ENCODE measurements around the gene DBNL.

DBNL gene

DNA sequence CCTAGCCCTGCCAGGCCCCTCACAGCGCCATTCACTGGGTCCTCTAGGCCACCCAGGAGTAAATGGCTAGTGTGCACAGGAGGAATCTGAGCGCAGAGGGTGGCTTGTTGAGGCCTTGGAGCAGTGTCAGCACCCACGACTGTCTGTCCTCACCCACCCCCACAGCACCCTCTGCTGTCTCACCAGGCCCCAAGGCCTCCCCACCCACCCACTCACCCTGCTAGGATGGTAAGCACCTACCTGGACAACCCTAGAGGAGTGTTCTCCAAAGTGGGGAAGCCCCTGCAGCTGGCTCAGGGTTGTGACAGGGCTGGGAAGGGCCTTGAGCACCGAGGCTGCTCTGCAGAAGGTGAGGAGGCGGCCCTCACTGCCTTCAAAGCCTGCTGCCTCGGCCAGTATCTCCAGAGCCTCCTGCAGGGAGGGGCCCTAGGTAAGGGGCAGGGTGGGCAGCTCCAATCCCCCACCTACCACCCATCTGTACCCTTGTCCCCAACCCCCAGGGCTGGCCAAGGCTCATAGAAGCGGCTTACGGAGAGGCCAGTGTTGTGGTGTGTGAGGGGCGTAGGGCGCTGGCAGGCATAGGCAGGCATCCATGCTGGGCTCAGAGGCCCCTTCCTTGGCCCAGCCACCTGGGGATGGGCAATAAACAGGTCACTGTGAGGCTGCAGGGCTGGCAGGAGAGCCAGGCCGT is 35.0 kb downstream of the DBNL start:
- no peak for DNase-seq

DNA sequence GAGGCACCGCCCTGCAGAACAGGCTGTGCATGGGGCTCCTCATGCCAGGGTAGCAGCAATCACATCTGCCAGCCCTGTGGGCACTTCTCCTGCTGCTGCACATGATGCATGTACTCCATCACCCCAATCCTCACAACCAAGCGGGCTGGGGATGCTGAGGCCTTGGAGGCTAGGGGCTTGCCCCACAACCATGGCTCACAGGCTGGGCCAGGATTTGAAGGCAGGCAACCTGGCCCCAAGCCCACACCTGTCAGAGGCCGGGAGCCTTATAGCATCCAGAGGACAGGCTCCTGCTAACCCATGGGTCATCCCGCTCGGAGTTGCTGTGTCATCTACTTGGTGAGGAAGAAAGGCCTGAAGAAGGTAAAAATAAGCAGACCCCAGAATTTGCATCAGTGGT is 35.6 kb downstream of the DBNL start:
- no peak for DNase-seq

GRCh38 chr7:44080686-44081265 is 36.3 kb downstream of the DBNL start:
- DNase-seq, result no peak

DNA sequence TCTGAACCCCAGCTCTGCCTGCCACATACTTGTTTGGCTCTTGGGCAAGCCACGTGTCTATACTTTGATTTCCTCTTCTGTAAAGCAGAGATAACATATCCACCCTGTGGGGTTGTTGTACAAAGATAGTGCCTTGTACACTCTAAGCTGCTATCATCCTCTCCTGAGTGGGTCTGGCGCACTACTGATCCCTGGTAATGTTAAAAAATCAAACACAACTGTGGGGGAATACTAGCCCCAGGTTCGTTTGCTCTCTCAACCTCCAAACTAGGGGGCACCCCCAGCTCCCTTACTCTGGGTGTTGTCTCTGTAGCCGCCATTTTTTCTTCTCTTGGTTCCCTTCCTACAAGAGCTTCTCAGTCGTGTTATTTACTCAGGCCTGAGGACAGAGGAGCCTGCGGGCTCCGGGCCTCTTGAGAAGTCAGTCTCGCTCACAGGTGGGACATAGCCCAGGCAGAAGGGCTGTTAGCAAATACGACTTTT is 36.8 kb downstream of the DBNL start:
- no peak for DNase-seq

- DNase-seq, result peak; percentile 99
Measured at GRCh38 chr7:44082541-44083207, 38.2 kb downstream of the DBNL start.

DNA sequence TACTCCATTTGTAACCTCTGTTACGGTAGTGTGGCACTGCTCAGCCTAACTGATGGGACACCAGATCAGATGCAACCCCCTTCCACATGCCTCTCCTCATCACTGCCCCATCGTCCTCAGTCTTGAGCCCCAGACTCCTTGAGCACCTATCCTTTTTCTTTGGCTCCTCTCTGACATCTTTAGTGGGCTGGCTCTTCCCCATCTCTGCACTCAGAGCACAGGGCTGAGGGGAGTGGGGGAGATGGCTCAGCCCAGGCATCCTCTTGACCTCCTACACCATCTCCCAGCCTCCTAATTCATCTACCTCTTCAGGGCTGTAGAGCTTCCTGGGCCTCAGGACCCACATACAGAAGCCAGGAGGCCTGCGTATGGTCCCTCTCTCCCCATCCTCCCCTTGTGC is 39.3 kb downstream of the DBNL start:
- no peak for DNase-seq

GRCh38 chr7:44084701-44085100 is 40.2 kb downstream of the DBNL start:
- DNase-seq, result peak; percentile 61

DNA sequence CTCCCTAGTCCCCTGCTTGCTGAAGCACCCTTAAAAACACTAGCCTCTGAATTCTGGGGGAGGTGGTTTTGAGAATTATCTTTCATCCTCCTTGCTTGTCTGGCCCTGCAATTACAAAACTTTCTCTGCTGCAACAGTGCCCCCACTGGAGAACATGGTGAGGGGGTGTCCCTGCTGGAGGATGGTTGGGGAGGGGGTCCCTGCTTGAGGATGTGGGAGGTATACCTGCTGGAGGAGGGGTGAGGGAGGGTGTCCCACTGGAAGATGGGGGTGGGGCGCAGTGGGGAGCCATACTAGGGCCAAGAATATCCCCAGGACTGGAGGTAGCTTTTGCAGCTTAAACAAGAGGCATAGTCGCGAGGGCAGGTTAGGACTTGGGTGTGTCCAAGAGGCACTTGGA is 41.0 kb downstream of the DBNL start:
- no peak for DNase-seq

- no peak for DNase-seq
Measured at GRCh38 chr7:44086627-44087026, 42.1 kb downstream of the DBNL start.

DNA sequence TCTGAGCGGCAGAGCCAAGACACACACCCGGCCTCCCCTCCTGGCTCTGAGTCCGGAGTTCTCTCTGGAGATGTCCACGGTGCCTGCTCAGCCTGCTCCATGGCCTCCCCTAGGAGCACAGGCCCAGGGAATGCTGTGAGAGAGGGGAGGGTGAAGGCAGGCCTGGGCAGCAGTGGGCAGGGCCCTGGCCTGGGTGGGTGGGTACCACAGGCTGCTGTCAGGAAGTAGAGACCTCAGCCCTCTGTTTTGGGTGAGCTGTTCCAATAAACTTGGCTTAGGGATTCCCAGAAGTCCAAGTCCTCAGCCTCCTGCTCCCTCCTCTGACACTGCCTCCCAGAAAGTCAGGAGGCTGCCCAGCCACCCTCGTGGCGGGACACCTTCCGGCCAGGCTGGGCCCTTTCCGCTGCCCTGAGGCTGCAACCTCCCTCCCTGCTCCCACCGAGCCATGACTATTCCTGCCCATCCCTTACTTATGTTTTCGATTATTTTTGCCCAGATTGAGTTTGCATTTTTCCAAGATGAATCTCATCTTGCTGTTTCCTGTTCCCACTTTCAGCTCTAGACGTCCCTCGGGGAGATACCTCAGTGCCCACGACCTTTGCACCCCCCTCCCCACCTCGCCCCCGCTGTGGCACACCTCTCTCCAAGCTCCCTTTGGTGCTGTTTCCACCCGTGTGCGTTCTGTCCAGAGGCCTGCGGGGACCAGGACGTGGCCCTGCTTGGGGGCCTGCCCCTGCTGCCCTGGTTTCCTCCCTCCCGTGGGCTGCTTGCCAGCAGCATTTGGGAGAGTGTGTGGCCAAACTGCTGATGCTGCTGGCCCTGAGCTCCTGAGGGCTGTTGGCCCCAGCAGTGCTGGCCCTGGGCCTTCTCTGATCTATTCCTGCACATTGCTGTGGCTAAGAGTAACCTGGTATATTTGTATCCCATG is 43.7 kb downstream of the DBNL start:
- DNase-seq, result peak; percentile 93

DNA sequence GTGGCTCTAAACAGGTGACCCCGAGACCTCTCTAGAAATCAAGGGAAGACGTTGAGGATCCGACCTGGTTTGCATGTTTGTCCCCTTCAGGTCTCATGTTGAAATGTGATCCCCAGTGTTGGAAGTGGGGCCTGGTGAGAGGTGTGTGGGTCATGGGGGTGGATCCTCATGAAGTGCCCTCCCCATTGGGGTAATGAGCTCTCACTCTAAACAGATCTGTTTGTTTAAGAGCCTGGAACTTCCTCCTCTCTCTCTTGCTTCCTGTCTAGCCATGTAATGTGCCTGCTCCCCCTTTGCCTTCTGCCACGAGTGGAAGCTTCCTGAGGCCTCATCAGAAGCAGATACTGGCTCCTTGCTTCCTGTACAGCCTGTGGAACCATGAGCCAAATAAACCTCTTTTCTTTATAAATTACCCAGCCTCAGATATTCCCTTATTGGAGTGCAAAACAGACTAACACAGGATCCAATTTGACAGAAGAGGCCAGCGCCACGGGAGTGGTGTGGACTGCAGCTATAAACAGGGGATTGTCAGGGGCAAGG is 48.7 kb downstream of the DBNL start:
- DNase-seq, result no peak

GRCh38 chr7:44094365-44094764 is 49.9 kb downstream of the DBNL start:
- no peak for DNase-seq

DNA sequence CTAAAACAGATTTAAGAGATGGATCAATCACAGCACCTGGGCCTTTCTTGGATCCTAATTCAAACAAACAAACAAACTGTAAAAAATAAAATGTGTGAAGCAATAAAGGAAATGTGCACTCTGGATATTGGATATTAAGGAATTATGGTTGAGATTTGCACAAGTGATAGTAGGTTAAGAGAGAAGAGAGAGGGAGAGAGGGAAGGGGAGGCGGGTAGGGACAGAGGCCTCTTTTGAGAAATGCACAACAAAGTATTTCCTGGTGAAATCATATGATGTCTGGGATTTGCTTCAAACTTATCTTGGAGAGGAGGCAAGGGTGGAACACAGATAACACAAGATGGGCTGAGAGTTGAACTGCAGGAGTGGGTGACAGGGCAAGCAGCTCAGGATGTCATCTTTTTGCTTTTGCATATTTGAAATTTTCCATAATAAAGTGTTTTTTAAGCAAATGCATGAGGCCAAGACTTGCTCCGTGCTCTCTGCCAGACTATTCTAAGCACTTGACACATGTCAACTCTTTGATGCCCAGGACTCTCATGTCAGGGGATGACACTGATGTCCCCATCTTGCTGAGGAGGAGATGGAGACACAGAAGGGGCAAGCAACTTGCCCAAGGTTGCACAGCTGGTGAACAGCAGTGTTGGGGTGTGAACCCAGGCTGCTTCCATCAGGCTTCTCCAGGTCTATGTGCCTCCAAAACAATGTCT is 50.5 kb downstream of the DBNL start:
- DNase-seq, result no peak

DNA sequence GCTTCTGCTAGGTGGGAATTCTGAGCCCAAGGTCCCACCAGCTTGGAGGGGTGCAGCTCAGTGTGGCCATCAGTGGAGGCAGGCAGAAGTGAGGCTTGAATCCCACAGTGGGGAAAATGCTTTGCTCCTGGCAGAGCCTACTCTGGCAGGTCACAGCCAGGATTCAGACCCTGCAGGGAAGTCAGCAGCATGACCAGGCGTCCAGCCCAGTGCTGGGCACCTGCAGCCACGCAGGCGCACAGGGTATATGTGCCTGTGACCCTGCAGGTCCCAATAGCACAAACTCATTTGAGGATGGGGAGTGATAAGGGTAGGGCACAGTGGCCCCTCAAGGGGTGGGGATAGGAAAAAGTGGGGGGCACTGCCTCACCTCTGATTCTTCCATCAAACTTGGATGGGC is 51.3 kb downstream of the DBNL start:
- DNase-seq, result no peak

DNA sequence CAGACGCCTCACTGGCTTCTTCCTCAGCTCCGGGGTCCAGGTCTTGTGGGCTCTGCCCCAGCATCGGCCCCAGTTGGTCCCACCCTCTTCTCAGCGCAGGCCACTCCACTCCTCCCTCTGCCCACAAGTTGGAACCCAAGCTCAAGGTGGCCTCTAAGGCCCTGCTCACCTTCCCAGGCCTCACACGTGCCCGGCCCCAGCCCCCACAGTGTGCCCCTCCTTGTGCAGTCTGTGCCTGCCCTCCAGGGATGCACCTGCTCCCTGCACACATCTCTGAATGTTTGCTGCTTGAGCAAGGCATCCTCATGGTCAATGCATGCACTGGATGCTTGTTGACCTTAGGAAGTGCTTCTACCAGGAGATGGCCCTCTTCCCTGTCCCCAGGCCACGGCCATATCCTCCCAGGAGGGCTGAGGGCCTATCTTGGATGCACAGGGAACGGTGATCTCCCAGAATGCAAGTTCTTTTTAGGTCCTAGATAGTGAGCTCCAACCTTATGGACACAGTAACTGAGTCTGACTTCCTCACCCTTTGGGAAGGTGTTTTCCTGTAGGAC is 51.9 kb downstream of the DBNL start:
- no peak for DNase-seq

DNA sequence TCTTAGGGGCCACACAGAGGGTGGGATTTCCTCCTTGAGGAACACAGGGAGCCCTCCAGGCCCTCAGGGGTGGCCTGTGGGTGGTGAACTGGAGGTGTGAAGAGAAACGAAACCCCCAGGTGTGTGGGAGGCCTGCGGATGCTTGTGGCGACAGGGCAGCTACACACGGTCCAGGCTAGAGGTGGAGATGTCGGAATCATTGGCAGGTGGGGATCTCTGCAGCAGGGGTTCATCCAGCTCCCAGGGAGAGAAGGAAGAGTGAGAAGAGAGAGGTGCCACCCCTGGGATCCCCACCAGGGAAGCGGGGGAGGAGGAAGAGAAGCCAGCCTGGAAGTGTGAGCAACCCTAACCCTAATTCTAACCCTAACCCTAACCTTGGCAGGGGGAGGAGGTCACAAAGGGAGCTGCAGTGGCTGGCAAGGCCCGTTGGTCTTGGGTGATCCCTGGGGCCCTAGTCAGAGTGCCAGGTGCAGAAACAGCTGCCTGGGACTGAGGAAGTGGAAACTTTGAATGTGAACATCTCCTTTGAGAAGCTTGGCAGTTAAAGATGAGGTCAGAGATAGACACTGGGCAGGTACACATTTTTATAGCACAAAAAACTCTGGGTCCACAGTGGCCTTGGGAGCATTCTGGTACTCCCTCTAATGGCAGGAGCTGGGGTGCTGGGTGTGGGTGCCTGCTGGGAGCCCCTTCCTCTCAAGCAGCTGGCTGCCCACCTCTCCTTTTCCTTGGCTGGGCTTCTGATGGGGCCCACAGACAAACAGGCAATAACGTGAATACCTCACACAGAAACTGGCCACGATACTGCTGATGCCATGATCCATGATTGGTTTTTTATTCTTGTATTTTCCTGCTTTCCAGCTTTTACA is 52.8 kb downstream of the DBNL start:
- no peak for DNase-seq

- DNase-seq, result no peak
Measured at GRCh38 chr7:44098092-44099068, 53.9 kb downstream of the DBNL start.

GRCh38 chr7:44099669-44100068 is 55.2 kb downstream of the DBNL start:
- DNase-seq, result no peak

DNA sequence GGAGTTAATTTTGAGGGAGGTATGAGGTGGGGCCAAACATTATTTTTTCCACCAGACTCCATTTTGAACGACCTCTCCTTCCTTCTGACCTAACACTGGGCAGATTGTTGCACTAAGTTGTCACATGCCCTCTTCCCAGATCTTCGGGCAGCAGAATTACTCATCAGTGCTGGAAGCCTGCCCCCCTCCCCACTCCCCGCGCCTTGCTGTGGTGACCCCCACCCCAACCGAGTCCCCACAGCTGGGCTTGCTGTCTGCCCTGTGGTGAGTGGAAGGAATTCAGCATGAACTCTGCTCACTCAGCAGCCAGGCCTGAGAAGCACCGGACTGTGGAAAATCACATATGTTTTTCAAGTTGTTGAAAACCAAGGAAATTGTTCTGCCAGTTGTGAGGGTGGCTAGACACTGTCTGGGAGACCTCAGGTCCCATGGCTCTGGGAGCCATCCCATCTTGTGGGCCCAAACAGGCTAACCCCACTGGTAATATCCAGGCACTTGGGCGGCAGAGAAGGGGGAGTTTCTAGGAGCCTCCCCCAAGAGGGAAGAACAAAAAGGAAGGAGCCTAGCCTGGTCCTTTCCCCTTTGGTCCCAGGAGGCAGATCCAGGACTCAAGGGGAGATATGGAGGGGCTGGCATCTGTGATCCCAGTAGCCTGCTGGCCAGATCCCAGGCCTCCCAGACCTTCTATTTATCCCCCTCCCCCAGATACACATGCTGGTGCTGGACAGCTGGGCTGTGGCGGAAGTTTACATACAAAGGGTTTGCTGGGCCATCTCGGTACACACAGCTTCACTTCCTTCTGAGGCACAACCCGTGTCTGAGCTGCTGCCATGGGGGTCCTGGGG is 56.2 kb downstream of the DBNL start:
- DNase-seq, result peak; percentile 87
